ENCODE results near the gene KIF26B.
A peak's percentile ranks its signal among the peaks of the same experiment; 100 is the strongest.
"Not testable (repeated sequence)": the region's sequence is repeated elsewhere in the genome, so short reads cannot be mapped to it uniquely, and the experiment has no call there.

KIF26B gene

GRCh38 chr1:245337829-245338484 lies 183.2 kb downstream of the KIF26B start:
- no peaks in the 10 kb centered on the region for H3K36me3 ChIP-seq (ENCODE audit: insufficient read depth, low read length)
- peaks cover 12% of the 10 kb centered on the region for H3K4me1 ChIP-seq (ENCODE audit: insufficient read depth, low read length)
- no peak overlapping the region for H3K9ac ChIP-seq (ENCODE audit: low read depth, low read length)
- H3K9me3 ChIP-seq (ENCODE audit: control insufficient read depth, insufficient read depth, low read length): no peaks in the 10 kb centered on the region

GRCh38 chr1:245338485-245338877 lies 183.7 kb downstream of the KIF26B start:
- no peaks in the 10 kb centered on the region for H3K9me3 ChIP-seq (ENCODE audit: control insufficient read depth, insufficient read depth, low read length)
- no peak overlapping the region for H3K9ac ChIP-seq (ENCODE audit: low read depth, low read length)
- H3K4me1 ChIP-seq (ENCODE audit: insufficient read depth, low read length): peaks cover 12% of the 10 kb centered on the region
- no peaks in the 10 kb centered on the region for H3K36me3 ChIP-seq (ENCODE audit: insufficient read depth, low read length)

- Histone ChIP-seq H3K9ac (ENCODE audit: low read depth, low read length) (no peak overlapping the region), H3K4me1 (ENCODE audit: insufficient read depth, low read length) (0 out of 2 replicates have a peak, but pooled peaks cover 4% of the 10 kb centered on the region), H3K9me3 (ENCODE audit: control insufficient read depth, insufficient read depth, low read length) (no peaks in the 10 kb centered on the region), H3K36me3 (ENCODE audit: insufficient read depth, low read length) (no peaks in the 10 kb centered on the region)
These were observed 187.0 kb downstream of the KIF26B start for GRCh38 chr1:245341743-245342142.

GRCh38 chr1:245345191-245345884 lies 190.6 kb downstream of the KIF26B start:
- Histone ChIP-seq H3K36me3 (ENCODE audit: insufficient read depth, low read length) (no peaks in the 10 kb centered on the region), H3K4me1 (ENCODE audit: insufficient read depth, low read length) (no peaks in the 10 kb centered on the region), H3K9me3 (ENCODE audit: control insufficient read depth, insufficient read depth, low read length) (no peaks in the 10 kb centered on the region), H3K9ac (ENCODE audit: low read depth, low read length) (peak overlapping the region; percentile 39; the same call in 1 of the 2 replicates)

- Histone ChIP-seq H3K36me3 (ENCODE audit: insufficient read depth, low read length) (no peaks in the 10 kb centered on the region), H3K4me1 (ENCODE audit: insufficient read depth, low read length) (no peaks in the 10 kb centered on the region), H3K9me3 (ENCODE audit: control insufficient read depth, insufficient read depth, low read length) (no peaks in the 10 kb centered on the region), H3K9ac (ENCODE audit: low read depth, low read length) (no peak overlapping the region)
These were observed 193.8 kb downstream of the KIF26B start for GRCh38 chr1:245348626-245349025.

GRCh38 chr1:245353411-245353810 lies 198.6 kb downstream of the KIF26B start:
- Histone ChIP-seq H3K9ac (ENCODE audit: low read depth, low read length) (no peak overlapping the region), H3K36me3 (ENCODE audit: insufficient read depth, low read length) (no peaks in the 10 kb centered on the region), H3K4me1 (ENCODE audit: insufficient read depth, low read length) (no peaks in the 10 kb centered on the region), H3K9me3 (ENCODE audit: control insufficient read depth, insufficient read depth, low read length) (no peaks in the 10 kb centered on the region)

GRCh38 chr1:245353915-245354775 lies 199.4 kb downstream of the KIF26B start:
- Histone ChIP-seq H3K9ac (ENCODE audit: low read depth, low read length) (no peak overlapping the region), H3K36me3 (ENCODE audit: insufficient read depth, low read length) (no peaks in the 10 kb centered on the region), H3K9me3 (ENCODE audit: control insufficient read depth, insufficient read depth, low read length) (no peaks in the 10 kb centered on the region), H3K4me1 (ENCODE audit: insufficient read depth, low read length) (no peaks in the 10 kb centered on the region)

GRCh38 chr1:245355851-245356630 lies 201.3 kb downstream of the KIF26B start:
- H3K9ac ChIP-seq (ENCODE audit: low read depth, low read length); H3K36me3 ChIP-seq (ENCODE audit: insufficient read depth, low read length); H3K4me1 ChIP-seq (ENCODE audit: insufficient read depth, low read length); H3K9me3 ChIP-seq (ENCODE audit: control insufficient read depth, insufficient read depth, low read length): not testable (repeated sequence)

GRCh38 chr1:245356891-245357585 lies 202.3 kb downstream of the KIF26B start:
- no peaks in the 10 kb centered on the region for H3K9me3 ChIP-seq (ENCODE audit: control insufficient read depth, insufficient read depth, low read length)
- H3K36me3 ChIP-seq (ENCODE audit: insufficient read depth, low read length): no peaks in the 10 kb centered on the region

GRCh38 chr1:245359101-245359680 lies 204.4 kb downstream of the KIF26B start:
- not testable (repeated sequence) for H3K9ac ChIP-seq (ENCODE audit: low read depth, low read length); H3K9me3 ChIP-seq (ENCODE audit: control insufficient read depth, insufficient read depth, low read length); H3K4me1 ChIP-seq (ENCODE audit: insufficient read depth, low read length); H3K36me3 ChIP-seq (ENCODE audit: insufficient read depth, low read length)

More at GRCh38 chr1:245356891-245357585, 202.3 kb downstream of the KIF26B start:
- Histone ChIP-seq H3K9ac (ENCODE audit: low read depth, low read length) (no peak overlapping the region), H3K4me1 (ENCODE audit: insufficient read depth, low read length) (no peaks in the 10 kb centered on the region)

- no peaks in the 10 kb centered on the region for H3K36me3 ChIP-seq (ENCODE audit: insufficient read depth, low read length)
- no peak overlapping the region for H3K9ac ChIP-seq (ENCODE audit: low read depth, low read length)
- peaks cover 3% of the 10 kb centered on the region; the same call in 1 of the 2 replicates for H3K9me3 ChIP-seq (ENCODE audit: control insufficient read depth, insufficient read depth, low read length)
These were observed 206.3 kb downstream of the KIF26B start for GRCh38 chr1:245361065-245361464.

GRCh38 chr1:245361951-245362350 lies 207.2 kb downstream of the KIF26B start:
- Histone ChIP-seq H3K4me1 (ENCODE audit: insufficient read depth, low read length) (no peaks in the 10 kb centered on the region), H3K9me3 (ENCODE audit: control insufficient read depth, insufficient read depth, low read length) (peaks cover 3% of the 10 kb centered on the region; the same call in 1 of the 2 replicates), H3K36me3 (ENCODE audit: insufficient read depth, low read length) (no peaks in the 10 kb centered on the region), H3K9ac (ENCODE audit: low read depth, low read length) (no peak overlapping the region)

More at GRCh38 chr1:245361065-245361464, 206.3 kb downstream of the KIF26B start:
- H3K4me1 ChIP-seq (ENCODE audit: insufficient read depth, low read length): no peaks in the 10 kb centered on the region

GRCh38 chr1:245363461-245364200 lies 208.8 kb downstream of the KIF26B start:
- H3K9ac ChIP-seq (ENCODE audit: low read depth, low read length): no peak overlapping the region
- peaks cover 3% of the 10 kb centered on the region; the same call in 1 of the 2 replicates for H3K9me3 ChIP-seq (ENCODE audit: control insufficient read depth, insufficient read depth, low read length)
- no peaks in the 10 kb centered on the region for H3K4me1 ChIP-seq (ENCODE audit: insufficient read depth, low read length)
- no peaks in the 10 kb centered on the region for H3K36me3 ChIP-seq (ENCODE audit: insufficient read depth, low read length)

Data from ES-I3 (cell line).